PFSK-1 (cell line): Measurements from ENCODE around the gene SAFB.

Experiments used
- FOXP2 ChIP-seq: optimal IDR thresholded peaks from 2 replicates; pipeline ENCODE3; 2011; ENCODE audit warnings: borderline replicate concordance, control low read depth, inconsistent platforms; ENCODE audit not compliant: insufficient read depth; ENCODE audit errors: extremely low read length, extremely low read depth
- POLR2AphosphoS5 ChIP-seq: IDR thresholded peaks from 2 replicates; pipeline ENCODE4 v1.6.1; 2012; ENCODE audit warnings: low read depth, mild to moderate bottlenecking, control low read depth, low read length, moderate library complexity
- REST ChIP-seq, 2 experiments: IDR thresholded peaks; 2 replicates each; pipeline versions ENCODE4 v1.6.1 to v1.8.0; 2011 to 2012; ENCODE audit warnings: low read depth in 2 of 2, low read length in 2 of 2, control low read depth in 1 of 2, inconsistent platforms in 1 of 2, mild to moderate bottlenecking in 1 of 2, moderate library complexity in 1 of 2; ENCODE audit not compliant: insufficient read depth in 1 of 2
- SIN3A ChIP-seq: IDR thresholded peaks from 2 replicates; pipeline ENCODE4 v1.6.1; 2012; ENCODE audit warnings: mild to moderate bottlenecking, low read length, moderate library complexity, borderline replicate concordance; ENCODE audit not compliant: insufficient read depth
- TAF1 ChIP-seq: IDR thresholded peaks from 2 replicates; pipeline ENCODE4 v1.6.1; 2012; ENCODE audit warnings: low read length, control low read depth, borderline replicate concordance; ENCODE audit not compliant: insufficient read depth

Gene SAFB

GRCh38 chr19:5590865-5591154 is 32.1 kb upstream of the SAFB start:
- TF ChIP-seq TAF1, result no peak
- no peak for TF ChIP-seq FOXP2
- no peak for TF ChIP-seq POLR2AphosphoS5
- no peak for TF ChIP-seq REST (IDR thresholded peaks at IDR 0.05; ENCODE audit: insufficient read depth in 1 of 2, low read depth in 2 of 2, low read length in 2 of 2)
- TF ChIP-seq SIN3A, result no peak

GRCh38 chr19:5591476-5591875 is 31.4 kb upstream of the SAFB start:
- TF ChIP-seq TAF1 (no peak), SIN3A (no peak), REST (IDR thresholded peaks at IDR 0.05; ENCODE audit: insufficient read depth in 1 of 2, low read depth in 2 of 2, low read length in 2 of 2) (no peak), FOXP2 (no peak), POLR2AphosphoS5 (no peak)

GRCh38 chr19:5592531-5593342 is 30.1 kb upstream of the SAFB start:
- TF ChIP-seq POLR2AphosphoS5, result no peak
- TF ChIP-seq TAF1, result no peak
- no peak for TF ChIP-seq SIN3A
- TF ChIP-seq FOXP2, result no peak
- TF ChIP-seq REST (IDR thresholded peaks at IDR 0.05; ENCODE audit: insufficient read depth in 1 of 2, low read depth in 2 of 2, low read length in 2 of 2), result no peak

- TF ChIP-seq POLR2AphosphoS5, result no peak
- no peak for TF ChIP-seq SIN3A
- TF ChIP-seq FOXP2, result no peak
- no peak for TF ChIP-seq TAF1
- TF ChIP-seq REST (IDR thresholded peaks at IDR 0.05; ENCODE audit: insufficient read depth in 1 of 2, low read depth in 2 of 2, low read length in 2 of 2), result no peak
These were observed 29.3 kb upstream of the SAFB start for GRCh38 chr19:5593343-5594255.
